Retinal pigment epithelial cell (primary cell): ENCODE measurements around the gene SYK.
"Not testable (repeated sequence)": the region's sequence is repeated elsewhere in the genome, so short reads cannot be mapped to it uniquely, and the experiment has no call there.

Source experiments
- DNase-seq: peaks from one replicate; pipeline ENCODE4 v3.0.0-alpha.2; 2010; ENCODE audit warnings: low read depth
- H3K4me3 ChIP-seq: 2 replicates; pipeline ENCODE4 v1.5.1; 2011; ENCODE audit warnings: mild to moderate bottlenecking, low read length, control low read depth, moderate library complexity
- TF ChIP-seq, protein P1 (sequence below): conservative IDR thresholded peaks from 2 replicates; pipeline ENCODE4 v1.5.1; 2011; ENCODE audit warnings: low read depth, low read length, control low read depth, inconsistent platforms

The SYK gene

DNA sequence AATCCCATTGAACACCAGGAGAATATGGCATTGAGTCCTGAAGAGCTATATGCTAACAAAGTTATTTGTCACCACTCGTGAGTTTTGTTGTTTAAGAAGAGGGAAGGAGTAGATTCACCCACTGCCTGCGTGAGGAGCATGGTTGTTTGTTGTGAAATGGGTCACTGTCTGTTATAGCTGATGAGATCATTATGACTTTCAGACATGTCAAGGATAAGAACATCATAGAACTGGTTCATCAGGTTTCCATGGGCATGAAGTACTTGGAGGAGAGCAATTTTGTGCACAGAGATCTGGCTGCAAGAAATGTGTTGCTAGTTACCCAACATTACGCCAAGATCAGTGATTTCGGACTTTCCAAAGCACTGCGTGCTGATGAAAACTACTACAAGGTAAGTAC lies 76.9 kb downstream of the SYK start:
- DNase-seq: no peak
- H3K4me3 ChIP-seq: no peak overlapping the region

DNA sequence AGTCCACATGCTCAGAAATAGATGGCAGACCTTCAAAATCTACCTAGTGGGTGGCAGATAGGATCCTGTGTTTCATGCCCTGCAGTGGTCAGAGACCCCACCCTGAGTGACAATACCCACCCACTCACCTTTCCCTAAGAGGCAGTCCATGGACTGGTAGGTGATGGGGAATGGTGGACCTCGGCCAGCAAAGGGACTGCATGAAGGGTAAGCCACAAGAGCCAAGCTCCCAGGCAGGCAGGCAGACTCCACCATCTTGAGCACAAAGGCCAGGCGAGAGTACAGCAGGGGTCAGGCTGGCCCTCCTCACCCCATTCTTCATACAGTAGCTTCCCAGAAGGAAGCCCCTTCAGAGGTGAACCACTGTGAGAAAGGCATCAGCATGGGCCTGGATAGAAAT lies 78.4 kb downstream of the SYK start:
- no peak overlapping the region for H3K4me3 ChIP-seq
- DNase-seq: no peak
- TF ChIP-seq, protein P1, sequence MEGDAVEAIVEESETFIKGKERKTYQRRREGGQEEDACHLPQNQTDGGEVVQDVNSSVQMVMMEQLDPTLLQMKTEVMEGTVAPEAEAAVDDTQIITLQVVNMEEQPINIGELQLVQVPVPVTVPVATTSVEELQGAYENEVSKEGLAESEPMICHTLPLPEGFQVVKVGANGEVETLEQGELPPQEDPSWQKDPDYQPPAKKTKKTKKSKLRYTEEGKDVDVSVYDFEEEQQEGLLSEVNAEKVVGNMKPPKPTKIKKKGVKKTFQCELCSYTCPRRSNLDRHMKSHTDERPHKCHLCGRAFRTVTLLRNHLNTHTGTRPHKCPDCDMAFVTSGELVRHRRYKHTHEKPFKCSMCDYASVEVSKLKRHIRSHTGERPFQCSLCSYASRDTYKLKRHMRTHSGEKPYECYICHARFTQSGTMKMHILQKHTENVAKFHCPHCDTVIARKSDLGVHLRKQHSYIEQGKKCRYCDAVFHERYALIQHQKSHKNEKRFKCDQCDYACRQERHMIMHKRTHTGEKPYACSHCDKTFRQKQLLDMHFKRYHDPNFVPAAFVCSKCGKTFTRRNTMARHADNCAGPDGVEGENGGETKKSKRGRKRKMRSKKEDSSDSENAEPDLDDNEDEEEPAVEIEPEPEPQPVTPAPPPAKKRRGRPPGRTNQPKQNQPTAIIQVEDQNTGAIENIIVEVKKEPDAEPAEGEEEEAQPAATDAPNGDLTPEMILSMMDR: no peak

More for the DNA sequence above, 76.9 kb downstream of the SYK start:
- TF ChIP-seq, protein P1: no peak

DNA sequence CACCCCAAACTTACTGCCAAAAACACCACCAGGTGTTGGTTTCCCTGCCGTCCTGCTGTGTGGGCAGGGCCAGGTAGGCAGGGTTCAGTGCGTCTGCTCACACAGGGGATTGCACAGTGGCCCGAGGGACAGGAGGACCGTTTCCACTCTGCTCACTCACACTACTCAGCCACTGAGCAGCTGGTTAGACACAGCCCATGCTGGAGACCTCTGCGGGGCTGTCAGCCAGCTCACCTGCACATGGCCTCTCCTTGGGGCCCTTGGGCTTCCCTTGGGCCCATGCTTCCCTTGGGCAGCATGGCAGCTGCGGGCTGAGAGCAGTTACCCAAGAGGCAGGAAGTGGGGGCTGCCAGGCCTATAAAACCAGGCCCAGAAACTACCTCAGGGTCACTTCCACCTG lies 79.0 kb downstream of the SYK start:
- TF ChIP-seq, protein P1: no peak
- H3K4me3 ChIP-seq: no peak overlapping the region
- DNase-seq: no peak

DNA sequence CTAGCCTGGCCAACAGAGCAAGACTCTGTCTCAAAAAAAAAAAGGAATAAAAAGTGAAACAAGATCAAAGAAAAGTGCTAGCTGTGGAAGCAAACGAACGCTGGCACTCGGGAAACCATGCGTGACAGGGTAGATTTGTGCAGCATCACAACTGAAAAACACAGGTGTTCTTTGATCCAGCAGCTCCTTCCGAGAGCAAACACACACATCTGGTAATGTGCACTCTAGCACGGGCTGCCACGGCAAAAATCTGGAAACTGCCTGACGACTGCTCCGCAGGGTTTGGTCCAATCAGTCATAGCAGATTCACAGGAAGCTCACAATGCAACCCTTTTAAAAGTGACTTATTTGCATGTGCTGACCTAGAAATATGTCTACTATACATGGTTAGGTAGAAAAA lies 80.0 kb downstream of the SYK start:
- no peak overlapping the region for H3K4me3 ChIP-seq
- TF ChIP-seq, protein P1: no peak
- no peak for DNase-seq

DNA sequence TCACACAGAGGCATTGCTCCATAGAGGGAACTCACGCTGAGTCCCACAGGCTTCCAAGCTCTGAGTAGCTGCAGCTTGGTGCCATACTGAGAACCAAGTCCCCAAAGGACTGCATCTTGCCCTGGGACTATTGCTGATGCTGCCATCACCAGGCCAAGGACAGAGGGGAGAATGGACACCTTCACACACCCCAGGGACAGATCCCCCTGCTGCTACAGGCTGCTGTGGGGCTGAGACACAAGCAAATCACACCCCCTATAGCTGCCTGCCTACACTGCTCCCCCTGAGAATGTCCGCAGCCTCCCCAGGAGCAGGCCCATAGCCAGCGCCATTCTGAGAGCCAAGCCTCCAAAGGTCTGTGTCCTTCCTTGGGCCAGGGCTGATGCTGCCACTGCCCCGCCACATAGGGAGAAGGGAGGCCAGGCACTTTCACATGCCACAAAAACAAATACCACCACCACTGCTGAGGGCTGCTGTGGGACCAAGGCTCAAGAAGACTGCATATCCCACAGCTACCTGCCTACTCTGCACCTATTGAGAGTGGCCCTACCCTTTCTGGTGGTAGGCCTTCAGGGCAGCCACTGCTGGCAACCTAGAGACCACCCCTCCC lies 81.5 kb downstream of the SYK start:
- no peak for DNase-seq
- no peak overlapping the region for H3K4me3 ChIP-seq
- TF ChIP-seq, protein P1: no peak

DNA sequence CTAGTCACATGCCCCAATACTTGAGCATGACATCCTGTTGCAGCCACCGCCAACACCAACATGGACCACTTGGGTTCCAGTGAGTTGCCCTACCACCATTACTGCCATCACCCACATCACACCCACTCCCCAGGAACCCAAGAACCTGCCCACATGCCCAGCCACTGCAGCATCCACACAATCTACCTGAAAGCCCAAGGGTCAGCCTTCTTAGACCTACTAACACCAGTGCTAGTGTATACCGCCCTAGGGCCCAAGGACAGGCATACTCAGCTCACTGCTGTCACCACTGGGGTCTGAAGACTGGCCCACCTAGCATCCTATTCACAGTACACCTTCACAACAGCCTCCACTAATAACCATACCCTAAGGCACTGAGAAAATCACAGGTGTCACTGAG lies 82.0 kb downstream of the SYK start:
- no peak overlapping the region for H3K4me3 ChIP-seq
- TF ChIP-seq, protein P1: no peak
- no peak for DNase-seq

DNA sequence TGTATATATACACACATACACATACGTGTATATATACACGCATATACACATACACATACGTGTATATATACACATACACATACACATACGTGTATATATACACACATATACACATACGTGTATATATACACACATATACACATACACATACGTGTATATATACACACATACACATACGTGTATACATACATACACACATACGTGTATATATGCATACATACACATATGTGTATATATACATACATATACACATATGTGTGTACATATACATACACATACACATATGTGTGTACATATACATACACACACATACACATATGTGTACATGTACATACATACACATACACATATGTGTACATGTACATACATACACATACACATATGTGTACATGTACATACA lies 82.6 kb downstream of the SYK start:
- no peak overlapping the region for H3K4me3 ChIP-seq
- TF ChIP-seq, protein P1: no peak
- no peak for DNase-seq

DNA sequence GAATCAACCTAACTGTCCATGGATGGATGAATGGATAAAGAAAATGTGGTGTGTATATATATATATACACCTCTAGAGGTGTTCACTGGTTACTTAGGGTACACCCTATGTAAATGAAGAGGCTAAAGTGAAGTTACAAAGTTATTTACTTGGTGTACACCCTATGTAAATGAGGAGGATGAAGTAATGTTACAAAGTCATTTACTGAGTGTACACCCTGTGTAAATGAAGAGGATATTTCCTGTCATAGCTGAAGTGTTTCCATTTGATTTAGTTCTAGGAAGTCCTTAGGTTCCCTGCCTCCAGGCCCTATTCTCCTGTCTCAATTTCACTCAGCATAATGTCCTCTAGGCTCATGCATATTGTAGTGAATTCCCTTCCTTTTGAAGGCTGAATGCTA lies 85.2 kb downstream of the SYK start:
- DNase-seq, H3K4me3 ChIP-seq: not testable (repeated sequence)
